Measurements from ENCODE around the gene ZSWIM1. TPM values are rescaled to one million over a fixed set of nuclear protein-coding genes. Genes with fewer than 3 reads are reported as not detected.

The ZSWIM1 gene
- total RNA-seq, 1 experiment from 2014 or later: 20.5 TPM

DNA sequence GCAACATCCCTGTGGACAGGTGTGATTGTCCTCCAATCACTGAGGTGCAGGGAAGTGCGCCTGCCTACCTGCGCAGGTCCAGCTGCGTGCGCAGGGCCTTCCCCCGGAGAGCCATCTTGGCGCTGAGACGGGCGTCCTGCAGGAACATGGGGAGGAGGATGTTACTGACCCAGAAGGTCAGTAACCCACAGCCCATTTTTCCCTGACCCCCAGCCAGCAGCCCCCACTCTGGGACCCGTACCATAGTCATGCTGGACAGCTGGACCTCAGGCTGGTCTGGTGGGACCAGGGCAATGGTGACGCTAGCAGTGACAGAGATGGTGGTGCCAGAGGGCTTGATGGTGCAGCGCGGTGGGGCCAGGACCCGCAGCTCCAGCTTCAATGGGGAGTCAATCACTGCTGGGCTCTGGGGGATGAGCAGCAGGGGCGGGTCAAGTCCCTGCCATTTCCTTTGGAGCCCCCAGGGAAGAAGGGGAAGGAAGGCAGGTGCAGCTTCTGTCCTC lies 21.2 kb downstream of the ZSWIM1 start:
- no peak overlapping the region for H3K4me3 ChIP-seq
- DNase-seq: no peak
- H3K4me1 ChIP-seq: peaks cover 10% of the 10 kb centered on the region; the same call in 1 of the 2 replicates
- H3K36me3 ChIP-seq: peaks cover 16% of the 10 kb centered on the region
- no peaks in the 10 kb centered on the region for H3K9me3 ChIP-seq (replicated peaks)
- H3K27ac ChIP-seq: no peak overlapping the region
- H3K27me3 ChIP-seq: no peaks in the 10 kb centered on the region

DNA sequence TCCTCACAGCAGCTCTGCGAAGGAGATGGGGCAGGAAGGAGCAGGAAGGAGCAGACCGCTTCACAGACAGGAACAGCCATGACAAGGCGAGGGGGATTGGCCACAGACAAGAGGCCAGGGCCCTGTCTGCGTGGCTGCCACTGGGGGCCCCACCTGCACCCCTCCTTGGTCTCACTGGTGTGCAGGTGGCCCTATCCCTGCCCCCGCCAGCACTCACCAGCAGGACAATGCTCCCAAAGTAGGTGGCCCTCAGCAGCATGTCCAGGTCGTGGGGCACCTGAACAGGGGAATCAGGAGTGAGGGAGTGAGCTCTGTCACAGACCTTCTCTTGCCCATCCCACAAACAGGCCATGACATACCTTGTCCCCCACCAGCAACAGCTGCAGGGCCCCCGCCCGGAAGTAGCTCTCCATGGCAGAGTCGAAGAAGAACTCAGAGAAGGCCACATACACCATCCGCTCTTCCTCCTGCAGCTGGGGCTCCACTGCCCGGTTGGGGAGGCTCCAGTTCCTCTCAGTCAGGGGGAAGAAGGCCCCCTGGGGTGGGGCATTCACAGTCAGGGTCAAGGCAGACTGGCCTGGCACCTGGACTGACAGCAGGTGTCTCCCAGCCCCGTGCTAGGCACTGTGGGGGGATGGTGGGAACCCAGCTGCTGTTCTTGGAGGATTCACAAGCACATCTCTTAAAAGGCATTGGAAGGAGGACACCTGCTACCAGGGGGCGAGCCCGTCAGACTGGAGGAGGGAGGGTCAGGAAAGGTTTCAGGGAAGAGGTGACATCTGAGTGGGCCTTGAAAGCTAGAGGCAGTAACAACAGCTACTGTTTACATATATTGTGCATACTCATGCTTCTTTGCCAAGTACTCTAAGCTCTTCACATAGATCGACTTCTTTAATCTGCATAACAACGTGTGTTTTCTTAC lies 23.8 kb downstream of the ZSWIM1 start:
- Histone ChIP-seq H3K9me3 (replicated peaks) (no peaks in the 10 kb centered on the region), H3K27ac (no peak overlapping the region), H3K4me1 (peaks cover 10% of the 10 kb centered on the region; the same call in 1 of the 2 replicates), H3K36me3 (peaks cover 13% of the 10 kb centered on the region; the same call in 1 of the 2 replicates), H3K27me3 (no peaks in the 10 kb centered on the region), H3K4me3 (no peak overlapping the region)
- DNase-seq: peak; percentile 47 to 51

DNA sequence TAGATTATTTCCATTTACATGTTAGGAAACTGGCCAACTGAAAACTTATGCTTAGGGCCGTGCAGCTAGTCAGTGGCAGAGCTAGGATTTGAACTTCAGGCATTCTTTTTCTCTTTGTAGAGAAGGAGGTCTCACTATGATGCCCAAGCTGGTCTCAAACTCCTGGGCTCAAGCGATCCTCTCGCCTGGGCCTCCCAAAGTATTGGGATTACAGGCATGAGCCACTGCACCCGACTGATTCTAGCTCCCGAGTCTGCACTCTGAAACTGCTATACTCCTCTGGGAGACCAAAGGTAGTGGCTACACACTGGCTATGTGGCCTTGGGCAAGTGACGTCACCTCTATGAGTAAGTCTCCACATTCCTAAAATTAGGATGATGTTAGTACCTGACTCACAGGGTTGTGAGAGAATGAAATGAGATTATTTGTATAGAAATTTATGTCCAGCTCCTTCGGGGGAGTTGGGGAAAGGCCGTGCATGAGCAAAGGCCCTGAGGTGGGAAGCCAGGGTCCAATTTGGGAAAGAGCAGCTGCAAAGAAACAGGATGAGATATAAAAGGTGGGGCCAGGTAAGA lies 24.6 kb downstream of the ZSWIM1 start:
- peaks cover 8% of the 10 kb centered on the region; the same call in 1 of the 2 replicates for H3K36me3 ChIP-seq
- H3K4me1 ChIP-seq: peaks cover 10% of the 10 kb centered on the region; the same call in 1 of the 2 replicates
- DNase-seq: no peak
- H3K4me3 ChIP-seq: no peak overlapping the region
- no peak overlapping the region for H3K27ac ChIP-seq
- no peaks in the 10 kb centered on the region for H3K9me3 ChIP-seq (replicated peaks)
- H3K27me3 ChIP-seq: no peaks in the 10 kb centered on the region

DNA sequence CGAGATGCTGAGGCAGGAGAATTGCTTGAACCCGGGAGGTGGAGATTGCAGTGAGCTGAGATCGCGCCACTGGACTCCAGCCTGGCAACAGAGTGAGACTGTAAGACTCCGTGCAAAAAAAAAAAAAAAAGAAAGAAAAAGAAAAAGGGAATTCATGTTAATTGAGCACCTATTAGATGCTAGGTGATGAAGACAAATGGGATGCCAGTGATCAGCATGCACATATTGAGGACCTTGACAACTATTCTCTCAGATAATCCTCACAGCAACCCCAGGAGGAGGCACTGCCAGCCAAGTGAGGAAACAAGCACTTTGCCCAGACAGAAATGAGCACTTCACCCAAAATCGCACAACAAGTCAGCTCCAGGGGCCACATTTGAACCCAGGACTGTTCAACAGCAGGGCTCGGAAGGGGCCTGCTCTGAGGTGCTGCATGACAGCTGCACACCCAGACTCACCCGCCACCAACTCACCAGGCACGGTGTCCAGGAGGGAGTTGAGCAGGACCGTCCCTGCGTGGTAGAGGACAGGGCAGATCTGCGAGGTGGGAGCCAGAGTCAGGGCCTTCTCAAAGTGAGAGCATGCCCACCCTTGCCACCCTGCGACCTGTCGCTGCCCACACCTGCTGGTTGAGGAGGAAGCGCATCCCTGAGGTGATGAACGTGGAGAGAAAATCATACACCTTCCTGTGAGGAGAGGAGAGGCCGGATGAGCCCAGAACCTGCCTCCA lies 26.4 kb downstream of the ZSWIM1 start:
- Histone ChIP-seq H3K36me3 (no peaks in the 10 kb centered on the region), H3K27ac (no peak overlapping the region), H3K9me3 (replicated peaks) (no peaks in the 10 kb centered on the region), H3K4me1 (peaks cover 13% of the 10 kb centered on the region), H3K27me3 (no peaks in the 10 kb centered on the region), H3K4me3 (no peak overlapping the region)
- DNase-seq: no peak

DNA sequence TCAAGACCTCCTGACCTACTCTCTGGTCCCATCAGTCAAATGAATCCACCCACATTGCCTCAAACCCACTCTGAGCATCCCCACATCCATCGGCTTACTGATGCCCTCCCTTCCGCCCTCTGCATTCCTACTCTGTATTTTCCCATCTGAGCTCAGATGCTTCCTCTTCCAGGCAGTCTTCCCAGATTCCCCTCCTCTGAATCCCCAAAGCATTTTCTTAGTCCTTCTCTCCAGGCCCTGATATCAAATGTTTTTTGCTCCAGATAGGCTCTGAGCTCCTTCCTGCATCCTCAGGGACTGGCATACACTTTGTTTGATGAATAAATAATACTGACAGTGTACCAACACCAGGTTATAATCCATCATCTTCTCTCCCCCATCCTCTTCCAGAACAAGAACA lies 27.1 kb downstream of the ZSWIM1 start:
- no peak overlapping the region for H3K4me3 ChIP-seq
- H3K9me3 ChIP-seq (replicated peaks): no peaks in the 10 kb centered on the region
- no peak for DNase-seq
- H3K27ac ChIP-seq: no peak overlapping the region
- no peaks in the 10 kb centered on the region for H3K27me3 ChIP-seq
- no peaks in the 10 kb centered on the region for H3K36me3 ChIP-seq
- peaks cover 12% of the 10 kb centered on the region for H3K4me1 ChIP-seq

DNA sequence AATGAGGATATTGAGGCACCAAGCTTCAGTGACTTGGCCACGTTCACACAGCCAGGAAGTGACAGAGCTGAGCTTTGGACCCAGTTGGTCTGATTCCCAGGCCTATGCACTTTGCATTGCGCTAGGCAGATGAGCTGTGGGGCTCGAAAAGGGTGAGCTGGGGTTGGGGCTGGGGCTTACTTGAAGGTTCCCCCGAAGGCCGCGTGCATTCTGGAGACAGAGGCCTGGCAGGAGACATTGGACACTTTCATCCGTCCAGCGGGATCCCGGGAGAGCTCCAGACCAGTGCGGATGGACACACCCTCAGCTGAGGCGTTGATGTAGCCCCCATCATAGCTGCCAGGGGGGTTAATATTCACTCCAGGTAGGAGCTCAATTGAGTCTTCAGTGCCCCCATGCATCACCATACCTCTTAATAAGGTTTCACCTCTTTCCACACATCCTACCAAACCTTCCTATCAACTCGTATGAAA lies 28.3 kb downstream of the ZSWIM1 start:
- H3K36me3 ChIP-seq: no peaks in the 10 kb centered on the region
- DNase-seq: no peak
- H3K4me3 ChIP-seq: no peak overlapping the region
- no peaks in the 10 kb centered on the region for H3K9me3 ChIP-seq (replicated peaks)
- no peaks in the 10 kb centered on the region for H3K27me3 ChIP-seq
- no peak overlapping the region for H3K27ac ChIP-seq
- H3K4me1 ChIP-seq: peaks cover 12% of the 10 kb centered on the region

DNA sequence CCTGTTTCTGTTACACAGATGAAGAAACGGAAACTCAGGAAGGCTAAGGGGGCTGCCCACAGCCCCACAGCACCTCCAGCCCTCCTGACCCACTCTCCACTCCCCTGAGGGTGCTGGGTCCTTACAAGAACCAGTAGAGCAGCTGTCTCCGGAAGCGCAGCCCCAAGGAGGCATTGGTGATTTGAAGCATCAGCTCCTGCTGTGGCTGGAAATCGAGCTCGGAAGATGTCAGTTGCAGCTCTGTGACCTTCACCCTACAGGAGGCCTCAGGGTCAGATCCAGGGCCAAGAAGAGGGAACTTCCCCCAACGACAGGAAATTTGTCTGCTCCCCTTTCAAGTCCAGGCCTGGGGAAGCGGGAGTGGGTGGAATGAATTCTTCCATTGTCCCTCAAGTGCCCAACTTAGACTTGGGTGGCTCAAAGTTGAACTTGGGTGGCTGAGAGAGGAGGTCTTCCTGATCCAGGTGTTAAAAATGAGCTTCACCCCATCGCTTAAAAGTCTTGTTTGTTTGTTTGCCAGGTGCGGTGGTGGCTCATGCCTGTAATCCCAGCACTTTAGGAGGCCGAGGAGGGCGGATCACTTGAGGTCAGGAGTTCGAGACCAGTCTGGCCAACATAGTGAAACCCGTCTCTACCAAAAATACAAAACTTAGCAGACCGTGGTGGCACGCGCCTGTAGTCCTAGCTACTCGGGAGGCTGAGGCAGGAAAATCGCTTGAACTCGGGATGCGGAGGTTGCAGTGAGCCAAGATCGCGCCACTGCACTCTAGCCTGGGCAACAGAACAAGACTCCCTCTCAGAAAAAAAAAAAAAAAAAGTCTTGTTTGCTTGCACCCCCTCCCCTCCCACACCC lies 29.0 kb downstream of the ZSWIM1 start:
- H3K4me1 ChIP-seq: peaks cover 9% of the 10 kb centered on the region
- H3K27me3 ChIP-seq: no peaks in the 10 kb centered on the region
- H3K27ac ChIP-seq: no peak overlapping the region
- no peak for DNase-seq
- H3K4me3 ChIP-seq: no peak overlapping the region
- H3K9me3 ChIP-seq (replicated peaks): no peaks in the 10 kb centered on the region
- H3K36me3 ChIP-seq: no peaks in the 10 kb centered on the region

DNA sequence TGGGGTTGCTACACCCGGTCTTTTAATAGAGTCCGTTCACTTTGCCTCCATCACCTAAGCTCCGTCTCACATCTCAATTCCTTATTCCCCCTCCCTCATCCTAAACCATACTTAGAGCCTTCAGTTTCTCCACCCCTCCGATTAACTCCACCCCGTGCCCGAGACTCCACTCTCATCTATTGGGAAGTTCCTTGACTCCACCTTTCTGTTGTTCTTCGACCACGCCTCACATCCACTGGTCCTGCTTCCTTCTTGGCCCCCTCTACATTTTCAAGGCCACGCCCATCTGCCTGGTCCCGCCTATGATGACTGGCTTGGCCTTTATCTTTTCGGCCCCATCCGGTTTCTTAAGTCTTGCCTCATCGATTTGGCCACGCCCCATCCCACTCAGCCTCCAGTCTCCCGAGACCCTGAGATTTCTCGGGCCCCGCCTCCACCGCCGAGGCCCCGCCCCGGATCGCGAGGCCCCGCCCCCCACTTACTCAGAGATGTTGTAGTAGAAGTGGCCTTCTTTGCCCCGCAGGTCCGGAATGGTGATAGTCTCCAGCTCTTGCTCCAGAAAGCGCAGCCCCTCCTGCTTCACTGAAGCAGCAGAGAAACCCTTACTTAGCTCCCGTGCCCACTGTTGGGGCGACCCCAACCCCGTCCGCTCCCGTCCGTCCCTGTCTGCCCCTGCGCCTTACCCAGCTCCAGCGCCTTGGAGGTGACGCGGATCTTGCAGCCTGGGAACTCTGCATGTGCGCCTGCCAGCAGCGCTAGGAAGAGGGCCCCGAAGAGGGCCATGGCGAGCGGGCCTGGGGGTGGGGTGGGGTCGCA lies 29.9 kb downstream of the ZSWIM1 start:
- no peaks in the 10 kb centered on the region for H3K9me3 ChIP-seq (replicated peaks)
- H3K27ac ChIP-seq: no peak overlapping the region
- DNase-seq: peak; percentile 92 to 95
- no peaks in the 10 kb centered on the region for H3K27me3 ChIP-seq
- H3K4me3 ChIP-seq: peak overlapping the region; percentile 58
- H3K4me1 ChIP-seq: peaks cover 8% of the 10 kb centered on the region
- no peaks in the 10 kb centered on the region for H3K36me3 ChIP-seq

DNA sequence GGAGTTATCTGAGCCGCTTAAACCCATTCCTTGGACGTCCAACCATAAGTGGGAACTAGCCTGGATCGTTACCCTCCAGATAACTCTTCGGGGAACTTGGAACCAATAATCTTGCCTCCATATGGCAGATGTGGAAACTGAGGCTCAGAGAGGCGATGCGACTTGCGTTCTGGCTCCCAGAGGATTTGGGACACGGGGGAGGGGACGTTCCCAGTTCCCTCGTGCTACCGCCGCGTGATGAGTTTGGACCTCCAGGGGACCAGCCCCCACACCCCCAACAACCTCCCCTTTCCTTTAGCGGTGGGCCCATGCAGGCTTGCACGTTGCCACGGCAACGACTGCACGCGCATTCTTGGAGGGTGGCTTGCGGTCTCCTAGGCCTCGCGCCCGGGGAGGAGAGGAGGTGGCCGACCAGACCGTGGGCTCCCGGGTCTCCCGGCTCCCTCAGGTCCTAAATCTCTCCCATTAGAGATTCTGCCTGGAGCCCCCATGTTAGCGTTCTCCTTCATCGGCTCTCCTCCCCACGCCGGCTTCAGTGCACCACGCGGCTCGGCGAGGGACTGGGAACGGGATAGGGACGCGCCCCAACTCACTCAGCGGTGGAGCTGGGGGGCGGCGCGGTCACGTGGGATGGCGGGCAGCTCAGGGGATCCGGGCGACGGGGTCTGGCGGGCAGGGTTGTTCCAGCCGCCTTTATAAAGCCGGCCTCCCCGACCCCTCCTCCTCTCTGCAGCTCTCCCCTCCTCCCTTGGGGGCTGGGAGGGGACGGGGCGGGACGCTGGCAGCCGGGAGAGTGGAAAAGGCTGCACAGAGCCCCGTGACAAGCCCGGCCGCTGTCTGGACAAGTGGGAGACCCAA lies 30.7 kb downstream of the ZSWIM1 start, which contains the start of gene PLTP:
PLTP (minus strand) TSS at position 670 of the 858 bp plus-strand sequence. CDS start 703 bp downstream, outside the sequence.
- Histone ChIP-seq H3K36me3 (no peaks in the 10 kb centered on the region), H3K27me3 (no peaks in the 10 kb centered on the region), H3K9me3 (replicated peaks) (no peaks in the 10 kb centered on the region), H3K4me3 (peak within 1 kb of the TSS; percentile 58), H3K27ac (peak within 1 kb of the TSS; percentile 19; the same call in 1 of the 2 replicates), H3K4me1 (peaks cover 8% of the 10 kb centered on the region)
- peak; percentile 82 for DNase-seq

DNA sequence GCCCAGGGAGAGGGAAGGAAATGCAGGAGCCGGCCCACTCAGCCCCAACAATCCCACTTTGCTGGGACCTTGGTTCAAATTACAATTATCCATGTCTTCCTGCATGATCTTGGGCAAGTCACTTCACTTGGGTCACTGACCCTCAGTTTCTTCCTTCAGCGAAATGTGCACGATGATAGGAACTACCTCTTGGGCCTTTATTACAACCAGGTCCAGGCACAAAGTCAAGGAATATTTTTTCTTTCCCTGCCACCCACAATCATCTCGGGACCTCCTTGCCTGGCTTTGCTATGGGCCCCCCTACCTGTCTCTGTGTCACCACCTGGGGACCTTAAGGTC lies 31.3 kb downstream of the ZSWIM1 start:
- no peak for DNase-seq
- Histone ChIP-seq H3K36me3 (no peaks in the 10 kb centered on the region), H3K27ac (peak overlapping the region; percentile 19; the same call in 1 of the 2 replicates), H3K4me1 (peaks cover 9% of the 10 kb centered on the region), H3K4me3 (peak overlapping the region; percentile 58), H3K27me3 (no peaks in the 10 kb centered on the region), H3K9me3 (replicated peaks) (no peaks in the 10 kb centered on the region)

DNA sequence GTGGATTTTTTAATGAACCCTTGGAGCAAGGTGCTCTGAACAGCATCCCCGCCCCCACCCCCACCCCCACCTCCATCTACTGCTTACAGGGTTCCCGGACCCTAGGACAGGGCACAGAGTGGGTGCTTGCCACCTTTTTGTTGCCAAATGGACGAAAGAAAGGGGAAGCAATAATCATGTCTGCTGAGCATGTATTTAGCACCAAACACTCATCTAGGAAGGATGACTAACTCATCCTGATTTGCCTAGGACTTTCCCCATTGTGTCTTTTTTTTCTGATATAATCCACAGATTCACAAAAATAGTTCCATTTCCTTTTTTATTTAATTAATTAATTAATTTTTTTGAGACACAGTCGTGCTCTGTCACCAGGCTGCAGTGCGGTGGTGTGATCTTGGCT lies 32.1 kb downstream of the ZSWIM1 start:
- no peaks in the 10 kb centered on the region for H3K9me3 ChIP-seq (replicated peaks)
- no peak overlapping the region for H3K4me3 ChIP-seq
- H3K27ac ChIP-seq: no peak overlapping the region
- H3K4me1 ChIP-seq: peaks cover 17% of the 10 kb centered on the region
- DNase-seq: no peak
- H3K36me3 ChIP-seq: no peaks in the 10 kb centered on the region
- no peaks in the 10 kb centered on the region for H3K27me3 ChIP-seq

DNA sequence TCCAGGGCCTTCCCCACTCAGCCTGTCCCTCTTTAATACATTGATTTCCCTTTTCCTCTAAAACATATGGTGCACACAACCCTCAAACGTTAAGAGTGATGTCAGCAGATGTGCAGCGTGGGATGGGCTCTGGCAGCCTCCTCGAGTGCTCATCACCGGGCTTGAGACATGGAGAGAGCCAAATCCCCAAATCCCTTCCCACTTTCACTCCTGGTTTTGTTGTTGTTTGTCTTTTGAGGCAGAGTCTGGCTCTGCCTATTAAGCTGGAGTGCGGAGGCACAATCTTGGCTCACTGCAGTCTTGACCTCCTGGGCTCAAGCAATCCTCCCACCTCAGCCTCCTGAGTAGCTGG lies 36.7 kb downstream of the ZSWIM1 start:
- Histone ChIP-seq H3K4me3 (no peak overlapping the region), H3K27ac (peak overlapping the region; percentile 44)
- DNase-seq: peak; percentile 86 to 94

More for the DNA sequence above, 36.7 kb downstream of the ZSWIM1 start:
- no peaks in the 10 kb centered on the region for H3K27me3 ChIP-seq
- no peaks in the 10 kb centered on the region for H3K36me3 ChIP-seq
- no peaks in the 10 kb centered on the region for H3K9me3 ChIP-seq (replicated peaks)
- peaks cover 50% of the 10 kb centered on the region for H3K4me1 ChIP-seq
